22Rv1 (cell line): ENCODE results near the gene SLC30A4.
"Not testable (repeated sequence)": the region's sequence is repeated elsewhere in the genome, so short reads cannot be mapped to it uniquely, and the experiment has no call there.

Experiments
- H3K27ac ChIP-seq: fragments of 450-650 bp; 2 replicates; pipeline ENCODE4 v1.5.1; 2017
- CTCF ChIP-seq: fragments of 450-650 bp; IDR thresholded peaks from 2 replicates; pipeline ENCODE4 v1.5.1; 2017; ENCODE audit warnings: mild to moderate bottlenecking
- ZFX ChIP-seq: fragments of 450-650 bp; IDR thresholded peaks from 2 replicates; pipeline ENCODE4 v1.6.1; 2017; ENCODE audit warnings: antibody characterized with exemption, borderline replicate concordance

SLC30A4 gene

GRCh38 chr15:45534821-45535220, 12.3 kb upstream of the SLC30A4 start:
- TF ChIP-seq CTCF (no peak), ZFX (no peak)

GRCh38 chr15:45532892-45533291, 10.3 kb upstream of the SLC30A4 start:
- H3K27ac ChIP-seq = not testable (repeated sequence)

More at GRCh38 chr15:45534821-45535220, 12.3 kb upstream of the SLC30A4 start:
- no peak overlapping the region for H3K27ac ChIP-seq

- no peak for TF ChIP-seq ZFX
- no peak for TF ChIP-seq CTCF
- no peak overlapping the region for H3K27ac ChIP-seq
These were observed 7.1 kb upstream of the SLC30A4 start for GRCh38 chr15:45529613-45530012.

GRCh38 chr15:45527086-45527485, 4.5 kb upstream of the SLC30A4 start:
- TF ChIP-seq ZFX = no peak
- no peak overlapping the region for H3K27ac ChIP-seq

- TF ChIP-seq ZFX (no peak), CTCF (no peak)
- peak overlapping the region; percentile 62 for H3K27ac ChIP-seq
These were observed 558 bp upstream of the SLC30A4 start for GRCh38 chr15:45523166-45523460.

GRCh38 chr15:45521596-45522327, 793 bp downstream of the SLC30A4 start:
- TF ChIP-seq CTCF (no peak), ZFX (no peak)
- peak overlapping the region; percentile 62 for H3K27ac ChIP-seq

- TF ChIP-seq CTCF (no peak), ZFX (no peak)
- no peak overlapping the region for H3K27ac ChIP-seq
These were observed 11.7 kb downstream of the SLC30A4 start for GRCh38 chr15:45510758-45511280.

GRCh38 chr15:45507143-45507542, 15.4 kb downstream of the SLC30A4 start:
- not testable (repeated sequence) for H3K27ac ChIP-seq

- H3K27ac ChIP-seq = no peak overlapping the region
- TF ChIP-seq ZFX (no peak), CTCF (no peak)
These were observed 23.1 kb downstream of the SLC30A4 start for GRCh38 chr15:45499426-45499825.
